H9 (cell line): ENCODE results near the gene HS1BP3. TPM values are rescaled to one million over a fixed set of nuclear protein-coding genes. Genes with fewer than 3 reads are reported as not detected.

ENCODE experiments used
- DNase-seq: peaks from one replicate; pipeline ENCODE4 v3.0.0-alpha.2; 2017
- H2AFZ ChIP-seq: one replicate; pipeline ENCODE4 v1.6.1; 2013; ENCODE audit warnings: mild to moderate bottlenecking, low read length, control low read depth, moderate library complexity
- H2AK5ac ChIP-seq: 2 replicates; pipeline ENCODE4 v1.6.1; 2013; ENCODE audit warnings: low read length, control low read depth, mixed read lengths; ENCODE audit not compliant: insufficient read length
- H2BK120ac ChIP-seq: one replicate; pipeline ENCODE4 v1.6.1; 2013; ENCODE audit warnings: low read depth, mild to moderate bottlenecking, low read length, control low read depth, inconsistent platforms; ENCODE audit not compliant: poor library complexity, severe bottlenecking
- H2BK12ac ChIP-seq: 2 replicates; pipeline ENCODE4 v1.6.1; 2013; ENCODE audit warnings: low read length, control low read depth, mixed read lengths, low read depth; ENCODE audit not compliant: insufficient read length
- H2BK15ac ChIP-seq: 2 replicates; pipeline ENCODE4 v1.6.1; 2013; ENCODE audit warnings: low read depth, low read length, control low read depth
- H2BK20ac ChIP-seq: one replicate; pipeline ENCODE4 v1.6.1; 2013; ENCODE audit warnings: low read depth, mild to moderate bottlenecking, low read length, control low read depth, inconsistent platforms; ENCODE audit not compliant: poor library complexity, severe bottlenecking
- H2BK5ac ChIP-seq: 2 replicates; pipeline ENCODE4 v1.6.1; 2013; ENCODE audit warnings: low read length, control low read depth, mixed read lengths; ENCODE audit not compliant: insufficient read length
- H3K14ac ChIP-seq: 2 replicates; pipeline ENCODE4 v1.6.1; 2013; ENCODE audit warnings: low read length, control low read depth; ENCODE audit not compliant: insufficient read depth
- H3K18ac ChIP-seq: 2 replicates; pipeline ENCODE4 v1.6.1; 2013; ENCODE audit warnings: low read depth, mild to moderate bottlenecking, mixed read lengths, low read length, control low read depth; ENCODE audit not compliant: insufficient read length
- H3K23ac ChIP-seq: 2 replicates; pipeline ENCODE4 v1.6.1; 2013; ENCODE audit warnings: low read length, control low read depth, mixed read lengths, low read depth; ENCODE audit not compliant: insufficient read length
- H3K23me2 ChIP-seq: 2 replicates; pipeline ENCODE4 v1.6.1; 2013; ENCODE audit warnings: low read depth, mild to moderate bottlenecking, mixed read lengths, low read length, control low read depth; ENCODE audit not compliant: insufficient read length, poor library complexity, severe bottlenecking
- H3K27ac ChIP-seq: 2 replicates; pipeline ENCODE4 v1.5.1; 2013; ENCODE audit warnings: low read length, control low read depth, mixed read lengths, low read depth; ENCODE audit not compliant: insufficient read length
- H3K27me3 ChIP-seq: 2 replicates; pipeline ENCODE4 v1.6.1; 2013; ENCODE audit warnings: low read length, control low read depth, inconsistent platforms; ENCODE audit not compliant: insufficient read depth
- H3K4ac ChIP-seq: 2 replicates; pipeline ENCODE4 v1.6.1; 2013; ENCODE audit warnings: low read depth, mild to moderate bottlenecking, control low read depth, inconsistent platforms, low read length, moderate library complexity
- H3K4me1 ChIP-seq: 2 replicates; pipeline ENCODE4 v1.6.1; 2013; ENCODE audit warnings: low read length, control low read depth, inconsistent platforms; ENCODE audit not compliant: insufficient read depth
- H3K4me2 ChIP-seq: 2 replicates; pipeline ENCODE4 v1.6.1; 2013; ENCODE audit warnings: low read length, control low read depth, mixed read lengths; ENCODE audit not compliant: insufficient read length, insufficient read depth
- H3K56ac ChIP-seq: 2 replicates; pipeline ENCODE4 v1.6.1; 2013; ENCODE audit warnings: low read depth, mild to moderate bottlenecking, mixed read lengths, low read length, control low read depth; ENCODE audit not compliant: insufficient read length
- H3K79me1 ChIP-seq: 2 replicates; pipeline ENCODE4 v1.6.1; 2013; ENCODE audit warnings: low read depth, mild to moderate bottlenecking, moderate library complexity, low read length, control low read depth, inconsistent platforms; ENCODE audit not compliant: insufficient read depth, poor library complexity, severe bottlenecking
- H3K79me2 ChIP-seq: 2 replicates; pipeline ENCODE4 v1.6.1; 2013; ENCODE audit warnings: low read length, control low read depth, inconsistent platforms; ENCODE audit not compliant: insufficient read depth
- H3K9ac ChIP-seq: 2 replicates; pipeline ENCODE4 v1.6.1; 2013; ENCODE audit warnings: low read length, control low read depth, mixed read lengths; ENCODE audit not compliant: insufficient read length; ENCODE audit errors: extremely low read depth
- H3K9me3 ChIP-seq: one replicate; pipeline ENCODE4 v1.6.1; 2013; ENCODE audit warnings: low read depth, low read length, inconsistent platforms; ENCODE audit not compliant: control insufficient read depth
- H3T11ph ChIP-seq: one replicate; pipeline ENCODE4 v1.6.1; 2013; ENCODE audit warnings: mild to moderate bottlenecking, low read length, control low read depth, inconsistent platforms
- H4K20me1 ChIP-seq: one replicate; pipeline ENCODE4 v1.6.1; 2013; ENCODE audit not compliant: control insufficient read depth, insufficient read length, insufficient read depth
- H4K5ac ChIP-seq: 2 replicates; pipeline ENCODE4 v1.6.1; 2013; ENCODE audit warnings: low read depth, mild to moderate bottlenecking, mixed read lengths, low read length, control low read depth; ENCODE audit not compliant: insufficient read length
- H4K8ac ChIP-seq: replicated peaks from 2 replicates; pipeline ENCODE4 v1.6.1; 2013; ENCODE audit warnings: low read length, control low read depth, mixed read lengths, low read depth; ENCODE audit not compliant: insufficient read length
- H4K91ac ChIP-seq: 2 replicates; pipeline ENCODE4 v1.6.1; 2013; ENCODE audit warnings: low read depth, mild to moderate bottlenecking, moderate library complexity, mixed read lengths, low read length, control low read depth; ENCODE audit not compliant: insufficient read length
- H3K27ac Mint-ChIP-seq, 3 experiments: 2 replicates in 2 of 3; 3 replicates in 1 of 3; pipeline ENCODE4 v1.8.0; 2020 to 2021; ENCODE audit warnings: mixed read lengths in 3 of 3, mild to moderate bottlenecking in 1 of 3, moderate library complexity in 1 of 3
- H3K27me3 Mint-ChIP-seq: 2 replicates; pipeline ENCODE4 v1.8.0; 2021; ENCODE audit warnings: low read depth, mild to moderate bottlenecking, moderate library complexity, mixed read lengths
- H3K36me3 Mint-ChIP-seq, 3 experiments: 2 replicates in 2 of 3; 3 replicates in 1 of 3; pipeline ENCODE4 v1.8.0; 2020 to 2021; ENCODE audit warnings: low read depth in 3 of 3, mixed read lengths in 3 of 3; ENCODE audit not compliant: insufficient read depth in 1 of 3
- H3K4me1 Mint-ChIP-seq, 2 experiments: 2 replicates each; pipeline ENCODE4 v1.8.0; 2020; ENCODE audit warnings: mixed read lengths in 2 of 2
- H3K4me3 Mint-ChIP-seq, 2 experiments: 2 replicates in 1 of 2; 3 replicates in 1 of 2; pipeline ENCODE4 v1.8.0; 2020 to 2021; ENCODE audit warnings: mild to moderate bottlenecking in 2 of 2, mixed read lengths in 2 of 2, moderate library complexity in 1 of 2
- H3K9me3 Mint-ChIP-seq, 2 experiments: 2 replicates in 1 of 2; 3 replicates in 1 of 2; pipeline ENCODE4 v1.8.0; 2020; ENCODE audit warnings: mild to moderate bottlenecking in 2 of 2, mixed read lengths in 2 of 2, moderate library complexity in 1 of 2
- CTCF ChIP-seq: fragments of 200-600 bp; sonication (generic); conservative IDR thresholded peaks from 3 replicates; pipeline ENCODE4 v1.8.0; 2021; ENCODE audit warnings: antibody characterized with exemption, mild to moderate bottlenecking
- WGBS: extraction: QIAGEN DNeasy Blood & Tissue Kit; methylation state at CpG from one replicate; pipeline ENCODE4 v1.1.7; 2013; ENCODE audit warnings: missing lambda C conversion rate, low lambda C conversion rate, mixed read lengths; ENCODE audit not compliant: insufficient read length; ENCODE audit errors: extremely low coverage; 5-methylcytosine and 5-hydroxymethylcytosine counted together
- total RNA-seq: library from RNA; stranded (reverse); gene quantifications from 2 replicates; pipeline ENCODE4 v1.2.1, GENCODE V29; 2021

The HS1BP3 gene
- total RNA-seq, 1 experiment from 2014 or later: 11.1 TPM

GRCh38 chr2:20575414-20575813, 75.5 kb downstream of the HS1BP3 start:
- Histone ChIP-seq H3K27me3 (no peaks in the 10 kb centered on the region), H3K9ac (no peak overlapping the region), H3K9me3 (no peaks in the 10 kb centered on the region), H2BK15ac (no peak overlapping the region), H3K4me2 (no peak overlapping the region), H4K8ac (no peak overlapping the region), H3K23me2 (no peaks in the 10 kb centered on the region), H4K5ac (no peak overlapping the region), H2BK20ac (no peak overlapping the region), H2AK5ac (no peak overlapping the region), H3K27ac (no peak overlapping the region), H3K79me2 (no peaks in the 10 kb centered on the region), H4K91ac (no peak overlapping the region), H2BK12ac (no peak overlapping the region), H3K18ac (no peak overlapping the region), H2BK5ac (no peak overlapping the region), H3K56ac (no peak overlapping the region), H4K20me1 (no peaks in the 10 kb centered on the region), H3K4ac (no peak overlapping the region), H3T11ph (no peak overlapping the region), H3K23ac (no peak overlapping the region), H2AFZ (no peak overlapping the region), H3K14ac (no peak overlapping the region), H3K79me1 (no peaks in the 10 kb centered on the region), H3K4me1 (no peaks in the 10 kb centered on the region), H2BK120ac (no peak overlapping the region)
- H3K36me3 Mint-ChIP-seq: no peaks in the 10 kb centered on the region
- no peak for DNase-seq
- no peak overlapping the region for H3K27ac Mint-ChIP-seq
- peaks cover 1% of the 10 kb centered on the region; the same call in 1 of the 2 replicates for H3K27me3 Mint-ChIP-seq
- H3K4me1 Mint-ChIP-seq: peaks cover 0 to 4% of the 10 kb centered on the region in 2 experiments; a peak in 1 of 4 replicates
- WGBS: no CpG with 5 or more reads among the region's 5 CpGs
- no peak overlapping the region; a peak in 1 of 5 replicates for H3K4me3 Mint-ChIP-seq
- no peaks in the 10 kb centered on the region; a peak in 2 of 5 replicates for H3K9me3 Mint-ChIP-seq
- TF ChIP-seq CTCF: no peak
